Measurements from ENCODE around the gene MRPL40. TPM values are rescaled to one million over a fixed set of nuclear protein-coding genes. Genes with fewer than 3 reads are reported as not detected.

Gene MRPL40
- total and polyA plus RNA-seq, 2 of the 13 experiments (the other 11 are each of a cell fraction or from before 2014, with no cell fraction given) = 42.7 to 79.7 TPM

GRCh38 chr22:19432133-19432851, at the start of gene MRPL40 (continued):
- TF ChIP-seq XRCC5 (optimal IDR thresholded peaks at IDR 0.05; ENCODE audit: low read length) (peak; percentile 99), SP140L (CRISPR knock-in tag; IDR thresholded peaks at IDR 0.05; ENCODE audit: borderline replicate concordance) (0 out of 2 replicates have a peak, but pooled peaks have one; percentile 53), ARID4A (CRISPR knock-in tag; IDR thresholded peaks at IDR 0.05; ENCODE audit: borderline replicate concordance) (peak; percentile 99), ZNF432 (CRISPR knock-in tag; IDR thresholded peaks at IDR 0.05; ENCODE audit: borderline replicate concordance) (no peak), HMG20A (CRISPR knock-in tag; IDR thresholded peaks at IDR 0.05; ENCODE audit: borderline replicate concordance) (peak; percentile 66; the same call in 1 of the 2 replicates), ZNF451 (CRISPR knock-in tag; IDR thresholded peaks at IDR 0.05) (no peak; the same call in 1 of the 2 replicates), ZBTB10 (CRISPR knock-in tag; IDR thresholded peaks at IDR 0.05; ENCODE audit: borderline replicate concordance) (peak; percentile 62; the same call in 1 of the 2 replicates), ZNF619 (CRISPR knock-in tag; IDR thresholded peaks at IDR 0.05) (peak; percentile 55; the same call in 1 of the 2 replicates), PHF8 (CRISPR knock-in tag; IDR thresholded peaks at IDR 0.05) (peak; percentile 95), ZNF460 (CRISPR knock-in tag; IDR thresholded peaks at IDR 0.05; ENCODE audit: borderline replicate concordance) (peak; percentile 52; the same call in 1 of the 2 replicates), MAFK (conservative IDR thresholded peaks at IDR 0.05 in 1 of 2, IDR thresholded peaks at IDR 0.05 in 1 of 2; ENCODE audit: low read length in 2 of 2) (no peak), ZNF382 (CRISPR knock-in tag; IDR thresholded peaks at IDR 0.05; ENCODE audit: borderline replicate concordance) (no peak), TBL1XR1 (IDR thresholded peaks at IDR 0.05; ENCODE audit: borderline replicate concordance, low read length, partially characterized antibody) (no peak), GABPB1 (CRISPR knock-in tag; IDR thresholded peaks at IDR 0.05) (peak; percentile 98), CEBPB (IDR thresholded peaks at IDR 0.05; ENCODE audit: borderline replicate concordance, low read depth, low read length) (no peak), ZBTB7A (CRISPR knock-in tag; IDR thresholded peaks at IDR 0.05) (peak; percentile 96), ETV6 (CRISPR knock-in tag; conservative IDR thresholded peaks at IDR 0.05) (peak; percentile 91)
- TF ChIP-seq, protein P1, sequence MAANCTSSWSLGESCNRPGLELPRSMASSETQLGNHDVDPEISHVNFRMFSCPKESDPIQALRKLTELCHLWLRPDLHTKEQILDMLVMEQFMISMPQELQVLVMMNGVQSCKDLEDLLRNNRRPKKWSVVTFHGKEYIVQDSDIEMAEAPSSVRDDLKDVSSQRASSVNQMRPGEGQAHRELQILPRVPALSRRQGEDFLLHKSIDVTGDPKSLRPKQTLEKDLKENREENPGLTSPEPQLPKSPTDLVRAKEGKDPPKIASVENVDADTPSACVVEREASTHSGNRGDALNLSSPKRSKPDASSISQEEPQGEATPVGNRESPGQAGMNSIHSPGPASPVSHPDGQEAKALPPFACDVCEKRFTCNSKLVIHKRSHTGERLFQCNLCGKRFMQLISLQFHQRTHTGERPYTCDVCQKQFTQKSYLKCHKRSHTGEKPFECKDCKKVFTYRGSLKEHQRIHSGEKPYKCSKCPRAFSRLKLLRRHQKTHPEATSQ (CRISPR knock-in tag; IDR thresholded peaks at IDR 0.05; ENCODE audit: borderline replicate concordance) = peak; percentile 87
